Tibial nerve (tissue), 4 donors: Measurements from ENCODE around the gene THSD4. TPM values are rescaled to one million over a fixed set of nuclear protein-coding genes. Genes with fewer than 3 reads are reported as not detected.

Source experiments
- DNase-seq, 2 donors: peaks; one replicate each; pipeline ENCODE4 v3.0.0-alpha.2; 2019; ENCODE audit warnings: low spot score in 2 of 2
- H3K27ac ChIP-seq, 4 donors: fragments of 200-600 bp; sonication (generic) in 3 of 4; one replicate each; pipeline ENCODE4 v1.5.1; 2017 to 2019; ENCODE audit warnings: mild to moderate bottlenecking in 1 of 4
- H3K27me3 ChIP-seq, 2 donors: fragments of 200-600 bp; sonication (generic) in 1 of 2; one replicate each; pipeline versions ENCODE4 v1.5.1 to v1.6.0; 2017 to 2019
- H3K36me3 ChIP-seq, 3 donors: fragments of 200-600 bp; sonication (generic); one replicate each; pipeline ENCODE4 v1.5.1; 2018 to 2019
- H3K4me1 ChIP-seq, 4 donors: fragments of 200-600 bp; sonication (generic) in 3 of 4; one replicate each; pipeline ENCODE4 v1.5.1; 2017 to 2019
- H3K4me3 ChIP-seq, 4 donors: fragments of 200-600 bp; sonication (generic) in 3 of 4; one replicate each; pipeline ENCODE4 v1.5.1; 2017 to 2019; ENCODE audit warnings: mild to moderate bottlenecking in 1 of 4, moderate library complexity in 1 of 4
- H3K9me3 ChIP-seq, 4 donors: fragments of 200-600 bp; sonication (generic) in 3 of 4; one replicate each; pipeline ENCODE4 v1.5.1; 2017 to 2019
- CTCF ChIP-seq, 5 experiments: fragments of 200-600 bp in 3 of 5; fragments of 450-650 bp in 2 of 5; sonication (generic) in 3 of 5; IDR thresholded peaks; one replicate each; pipeline ENCODE4 v1.5.1; 2016 to 2019; ENCODE audit warnings: antibody characterized with exemption in 5 of 5, mild to moderate bottlenecking in 3 of 5, moderate library complexity in 2 of 5
- EP300 ChIP-seq, 2 donors: sonication (generic); formaldehyde crosslinking; IDR thresholded peaks; one replicate each; pipeline ENCODE4 v1.6.1; 2017; ENCODE audit warnings: antibody characterized with exemption in 2 of 2, mild to moderate bottlenecking in 1 of 2
- POLR2A ChIP-seq, 2 donors: fragments of 450-650 bp; IDR thresholded peaks; one replicate each; pipeline ENCODE4 v1.6.1; 2017; ENCODE audit warnings: antibody characterized with exemption in 2 of 2, mild to moderate bottlenecking in 2 of 2, moderate library complexity in 2 of 2
- WGBS, 2 donors: methylation state at CpG; one replicate each; pipeline ENCODE4 v1.1.5; 2018; 5-methylcytosine and 5-hydroxymethylcytosine counted together
- total RNA-seq, 4 donors: library from RNA; depleted of rRNA; stranded (reverse); fragments of >200 nt; gene quantifications; one replicate each; pipeline ENCODE4 v1.1.0, GENCODE V29; 2016

The THSD4 gene
- total RNA-seq, 4 donors from 2014 or later = 9.6 to 25.1 (median 21.2) TPM

- no peak for DNase-seq
Observed at GRCh38 chr15:71194286-71194685, 79.0 kb downstream of the THSD4 start.

GRCh38 chr15:71195242-71195641, 80.0 kb downstream of the THSD4 start:
- WGBS, 2 donors = 87 to 95% methylated on average over 1 of the region's 1 CpG
- H3K9me3 ChIP-seq = no peaks in the 10 kb centered on the region
- no peaks in the 10 kb centered on the region for H3K27me3 ChIP-seq
- no peak for DNase-seq
- no peak overlapping the region for H3K27ac ChIP-seq
- no peaks in the 10 kb centered on the region for H3K4me1 ChIP-seq
- no peak overlapping the region for H3K4me3 ChIP-seq
- H3K36me3 ChIP-seq = no peaks in the 10 kb centered on the region
- no peak for TF ChIP-seq EP300 (IDR thresholded peaks at IDR 0.05)
- no peak for TF ChIP-seq CTCF (IDR thresholded peaks at IDR 0.05)
- TF ChIP-seq POLR2A (IDR thresholded peaks at IDR 0.05) = no peak

More at GRCh38 chr15:71194286-71194685, 79.0 kb downstream of the THSD4 start:
- Histone ChIP-seq H3K4me3 (no peak overlapping the region), H3K27ac (no peak overlapping the region), H3K9me3 (no peaks in the 10 kb centered on the region), H3K27me3 (no peaks in the 10 kb centered on the region), H3K4me1 (no peaks in the 10 kb centered on the region), H3K36me3 (no peaks in the 10 kb centered on the region)
- WGBS, 2 donors = 74 to 81% methylated on average over 6 of the region's 6 CpGs
- TF ChIP-seq EP300 (IDR thresholded peaks at IDR 0.05) = no peak
- no peak for TF ChIP-seq CTCF (IDR thresholded peaks at IDR 0.05)
- no peak for TF ChIP-seq POLR2A (IDR thresholded peaks at IDR 0.05)

GRCh38 chr15:71197620-71198019, 82.3 kb downstream of the THSD4 start:
- DNase-seq = no peak
- Histone ChIP-seq H3K27me3 (no peaks in the 10 kb centered on the region), H3K4me3 (no peak overlapping the region), H3K27ac (no peak overlapping the region), H3K9me3 (no peaks in the 10 kb centered on the region), H3K4me1 (no peaks in the 10 kb centered on the region), H3K36me3 (no peaks in the 10 kb centered on the region)
- WGBS, 2 donors = 89 to 92% methylated on average over 3 of the region's 3 CpGs
- no peak for TF ChIP-seq EP300 (IDR thresholded peaks at IDR 0.05)
- no peak for TF ChIP-seq CTCF (IDR thresholded peaks at IDR 0.05)
- TF ChIP-seq POLR2A (IDR thresholded peaks at IDR 0.05) = no peak

- Histone ChIP-seq H3K9me3 (no peaks in the 10 kb centered on the region), H3K36me3 (no peaks in the 10 kb centered on the region), H3K4me1 (no peaks in the 10 kb centered on the region), H3K4me3 (no peak overlapping the region), H3K27me3 (no peaks in the 10 kb centered on the region), H3K27ac (no peak overlapping the region)
- TF ChIP-seq POLR2A (IDR thresholded peaks at IDR 0.05) (no peak), CTCF (IDR thresholded peaks at IDR 0.05) (no peak), EP300 (IDR thresholded peaks at IDR 0.05) (no peak)
- WGBS, 2 donors = 70 to 72% methylated on average over 3 of the region's 3 CpGs
- DNase-seq = no peak
Observed at GRCh38 chr15:71198846-71199245, 83.6 kb downstream of the THSD4 start.

DNA sequence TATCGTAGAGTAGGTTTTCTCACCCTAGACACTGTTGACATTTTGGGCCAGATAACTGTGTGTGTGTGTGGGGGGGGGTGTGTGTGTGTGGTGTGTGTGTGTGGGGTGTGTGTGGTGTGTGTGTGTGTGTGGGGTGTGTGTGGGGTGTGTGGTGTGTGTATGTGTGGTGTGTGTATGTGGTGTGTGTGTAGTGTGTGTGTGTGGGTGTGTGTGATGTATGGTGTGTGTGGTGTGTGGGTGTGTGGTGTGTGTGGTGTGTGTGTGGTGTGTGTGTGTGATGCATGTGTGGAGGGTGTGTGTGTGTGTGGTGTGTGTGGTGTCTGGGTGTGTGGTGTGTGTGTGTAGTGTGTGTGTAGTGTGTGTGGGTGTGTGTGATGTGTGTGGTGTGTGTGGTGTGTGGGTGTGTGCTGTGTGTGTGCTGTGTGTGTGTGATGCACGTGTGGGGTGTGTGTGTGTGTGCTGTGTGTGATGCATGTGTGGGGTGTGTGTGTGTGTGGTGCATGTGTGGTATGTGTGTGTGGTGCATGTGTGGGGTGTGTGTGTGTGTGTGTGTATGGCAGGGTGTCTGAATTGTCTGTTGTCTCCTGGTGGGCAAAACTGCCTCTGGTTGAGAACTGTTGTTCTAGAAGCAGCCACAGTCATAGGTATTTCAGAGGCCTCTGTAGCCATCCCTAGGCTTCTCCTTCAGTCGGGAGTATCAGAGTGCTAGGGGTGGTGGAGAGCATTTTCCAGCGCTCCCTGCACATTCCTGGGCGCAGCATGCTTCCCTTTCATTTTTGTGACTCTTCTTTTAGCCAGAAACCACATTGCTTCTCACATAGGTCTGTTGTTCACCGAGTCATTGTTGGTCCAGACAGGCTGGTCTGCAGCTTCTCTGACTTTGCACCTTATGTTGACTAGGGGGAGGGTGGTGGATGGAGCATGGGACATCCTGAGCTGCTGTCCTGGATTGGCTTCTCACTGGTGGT, 84.4 kb downstream of the THSD4 start:
- TF ChIP-seq CTCF (IDR thresholded peaks at IDR 0.05) (no peak), EP300 (IDR thresholded peaks at IDR 0.05) (no peak), POLR2A (IDR thresholded peaks at IDR 0.05) (no peak)
- H3K4me3 ChIP-seq = no peak overlapping the region
- 65 to 71% methylated on average over 6 of the region's 6 CpGs for WGBS, 2 donors
- DNase-seq = no peak
- H3K27ac ChIP-seq = no peak overlapping the region
- no peaks in the 10 kb centered on the region for H3K4me1 ChIP-seq
- no peaks in the 10 kb centered on the region for H3K36me3 ChIP-seq
- no peaks in the 10 kb centered on the region for H3K9me3 ChIP-seq
- no peaks in the 10 kb centered on the region for H3K27me3 ChIP-seq
